NCI-H2196 (cell line): Measurements from ENCODE around the gene SMIM43.
"Not testable (repeated sequence)": the region's sequence is repeated elsewhere in the genome, so short reads cannot be mapped to it uniquely, and the experiment has no call there.

ENCODE experiments used
- DNase-seq: peaks from one replicate; lab custom pipeline; 2025; ENCODE audit not compliant: unreplicated experiment; lab: John Stamatoyannopoulos, UW

The SMIM43 gene

GRCh38 chr4:121737846-121738554 lies 27.0 kb downstream of the SMIM43 start:
- no peak for DNase-seq

DNA sequence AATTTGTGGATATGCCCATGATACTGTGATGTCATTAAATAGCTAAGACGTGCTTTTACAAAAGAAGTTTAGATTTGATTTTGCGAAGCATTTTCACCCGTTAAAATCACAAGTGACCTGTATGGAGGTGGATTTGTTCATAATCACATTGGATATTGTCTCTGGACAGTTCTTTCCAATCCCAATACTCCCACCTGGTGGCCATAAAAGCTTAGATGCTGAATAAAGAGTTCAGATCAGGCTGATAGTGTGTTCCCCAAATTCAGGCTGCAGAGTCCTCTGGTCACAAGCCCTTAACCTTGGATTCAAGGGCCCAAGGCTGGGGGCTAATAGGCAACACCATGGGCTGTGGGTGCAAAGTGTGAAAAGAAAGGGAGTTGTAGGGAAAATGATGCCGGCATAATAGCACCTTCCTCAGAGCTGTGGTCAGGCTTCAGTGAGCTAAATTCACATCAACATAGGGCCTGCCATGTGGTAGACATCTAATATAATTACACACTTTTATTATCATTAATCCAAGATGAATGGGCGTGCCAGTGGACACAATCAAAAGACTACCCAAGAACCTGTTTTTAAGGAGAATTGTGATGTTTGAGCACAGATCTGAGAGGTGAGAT lies 28.1 kb downstream of the SMIM43 start:
- peak; percentile 28 for DNase-seq

DNA sequence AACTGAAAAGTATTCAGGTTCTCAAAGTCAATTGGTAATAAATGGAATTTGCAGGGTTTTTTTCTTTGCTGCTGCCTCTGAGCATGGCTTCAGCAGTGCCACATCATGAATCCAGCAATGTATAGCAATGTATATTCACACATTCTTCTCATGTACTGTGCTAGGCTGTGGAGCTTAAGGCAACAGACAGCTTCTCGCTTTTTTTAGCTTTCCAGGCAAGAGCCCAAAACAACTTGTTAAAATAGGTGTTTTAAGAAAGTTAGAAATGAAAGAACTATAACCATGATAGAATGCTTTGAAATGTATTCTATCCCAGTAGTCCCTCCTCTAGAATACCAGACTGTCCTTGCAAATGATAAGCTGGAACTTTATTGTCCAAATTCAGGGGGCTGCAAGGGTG lies 30.4 kb downstream of the SMIM43 start:
- no peak for DNase-seq

GRCh38 chr4:121733942-121734341 lies 31.0 kb downstream of the SMIM43 start:
- DNase-seq: no peak

GRCh38 chr4:121729753-121730152 lies 35.2 kb downstream of the SMIM43 start:
- DNase-seq: not testable (repeated sequence)

- no peak for DNase-seq
Observed at GRCh38 chr4:121728798-121729226, 36.2 kb downstream of the SMIM43 start.

GRCh38 chr4:121728066-121728465 lies 36.9 kb downstream of the SMIM43 start:
- no peak for DNase-seq

DNA sequence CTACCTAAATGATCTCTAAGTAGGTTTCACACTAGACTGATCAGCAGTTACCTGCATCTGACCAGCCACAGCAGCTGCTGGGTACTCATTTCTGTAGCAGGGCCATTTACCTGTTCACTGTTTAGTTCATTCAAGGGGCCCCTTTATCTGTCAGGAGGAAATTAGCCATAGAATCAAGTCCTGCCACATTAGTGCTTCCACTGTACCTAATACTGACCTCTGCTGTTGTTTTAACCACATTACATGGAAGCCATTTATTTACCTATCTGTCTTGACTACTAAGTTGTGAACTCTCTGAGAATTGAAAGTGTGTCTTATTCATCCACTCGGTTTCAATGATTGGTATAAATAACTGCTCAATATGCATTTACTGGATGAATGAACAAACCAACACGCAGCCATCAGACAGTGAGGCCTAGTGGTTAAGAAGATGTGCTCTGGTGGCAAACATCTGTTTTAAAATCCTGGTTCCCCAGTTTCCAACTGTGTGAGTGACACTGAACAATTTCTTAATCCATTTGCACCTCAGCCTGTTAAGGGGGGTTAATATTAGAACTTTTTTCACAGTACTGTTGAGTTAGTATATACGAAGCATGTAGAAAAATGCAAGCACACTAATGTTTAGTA lies 38.2 kb downstream of the SMIM43 start:
- peak; percentile 3 for DNase-seq

- DNase-seq: no peak
Observed at GRCh38 chr4:121724671-121725070, 40.3 kb downstream of the SMIM43 start.

- no peak for DNase-seq
Observed at GRCh38 chr4:121721700-121722099, 43.3 kb downstream of the SMIM43 start.

DNA sequence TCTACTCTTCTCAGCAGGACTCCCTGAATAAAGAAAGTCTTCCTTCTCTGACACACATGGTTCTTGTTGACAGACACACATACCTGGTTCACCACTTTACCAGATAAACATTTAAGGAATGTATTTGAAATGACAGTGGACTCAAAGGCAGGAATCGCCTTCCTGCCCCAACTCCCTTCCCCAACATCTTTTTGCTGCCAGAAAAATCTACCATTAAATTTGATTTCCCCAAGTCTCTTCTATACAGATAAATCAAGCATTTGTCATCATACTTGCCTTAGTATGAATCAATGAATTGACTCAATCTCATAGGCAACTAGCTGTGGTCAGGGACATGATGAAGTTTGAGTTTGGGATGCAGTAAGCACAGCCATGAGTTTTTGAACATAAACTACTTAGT lies 44.9 kb downstream of the SMIM43 start:
- DNase-seq: no peak

DNA sequence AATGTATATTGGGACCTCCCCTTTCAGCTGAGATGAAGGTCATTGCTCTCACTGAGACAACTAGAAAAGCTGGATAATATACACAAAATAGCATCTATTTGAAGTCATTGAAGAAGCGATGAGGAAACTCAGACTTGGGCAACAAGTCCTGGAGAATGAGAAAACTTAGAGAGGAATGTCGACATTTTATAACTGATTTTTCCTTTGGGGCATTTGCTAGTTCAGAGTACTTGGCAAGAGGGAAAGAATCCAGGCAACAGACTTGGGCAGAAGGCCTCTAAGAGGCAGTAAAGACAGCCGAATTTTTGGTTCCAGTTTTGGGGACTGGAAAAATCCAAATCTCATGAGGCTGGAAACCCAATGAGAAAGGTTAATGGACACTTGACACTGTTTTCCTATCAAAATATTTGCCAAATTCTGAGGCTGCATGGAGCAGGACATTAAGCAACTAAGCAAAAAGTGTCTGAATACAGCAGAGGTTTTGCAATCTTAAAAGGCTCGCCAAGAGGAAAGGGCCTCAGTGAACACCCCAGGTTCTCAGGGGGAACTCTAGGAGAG lies 47.2 kb downstream of the SMIM43 start:
- DNase-seq: no peak

GRCh38 chr4:121714548-121714947 lies 50.4 kb downstream of the SMIM43 start:
- DNase-seq: no peak

DNA sequence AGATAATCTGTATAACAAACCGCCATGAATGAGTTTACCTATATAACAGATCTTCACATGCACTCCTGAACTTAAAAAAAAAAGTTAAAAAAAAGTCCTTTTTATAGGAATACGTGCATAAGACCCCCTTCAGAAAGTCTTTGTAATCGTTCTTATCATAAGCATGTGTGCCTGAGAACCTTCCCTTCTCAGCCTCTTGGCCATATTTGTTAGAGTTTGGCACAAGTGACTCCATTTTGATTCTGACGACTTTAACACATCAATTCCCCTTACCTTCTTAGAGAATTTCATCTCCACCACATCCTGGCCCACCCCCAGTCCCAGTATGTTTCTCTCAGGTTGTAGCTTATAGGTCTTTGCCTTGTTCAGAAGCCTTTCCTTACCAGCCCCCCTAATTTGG lies 52.2 kb downstream of the SMIM43 start:
- DNase-seq: no peak

DNA sequence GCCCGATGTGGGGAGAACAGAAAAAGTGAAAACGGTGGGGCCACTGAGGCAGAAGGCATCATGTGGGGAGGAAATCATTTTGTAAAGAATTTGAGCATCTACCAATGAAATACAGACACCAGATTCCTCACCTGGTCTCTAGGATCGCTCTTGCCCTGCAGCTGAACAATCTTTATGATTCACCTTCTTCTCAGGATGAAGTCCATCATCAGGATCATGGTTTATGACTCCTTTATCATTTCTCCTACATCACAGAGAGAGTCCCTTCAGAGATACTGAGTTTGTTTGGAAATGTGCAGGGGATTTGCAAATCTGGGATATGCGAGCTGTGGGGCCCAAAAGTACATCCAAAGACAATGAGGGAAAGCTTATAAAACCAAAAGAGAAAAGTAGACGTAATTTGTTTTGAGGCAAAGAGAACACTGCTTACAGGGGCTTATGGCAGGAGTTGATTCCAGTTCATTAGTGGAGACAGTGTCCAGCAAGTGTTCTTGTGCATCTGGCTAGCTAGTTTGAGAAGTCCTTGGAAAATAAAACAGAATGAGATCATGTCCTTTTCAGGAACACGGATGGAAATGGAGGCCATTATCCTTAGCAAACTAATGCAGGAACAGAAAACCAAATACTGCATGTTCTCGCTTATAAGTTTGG lies 52.8 kb downstream of the SMIM43 start:
- DNase-seq: no peak

DNA sequence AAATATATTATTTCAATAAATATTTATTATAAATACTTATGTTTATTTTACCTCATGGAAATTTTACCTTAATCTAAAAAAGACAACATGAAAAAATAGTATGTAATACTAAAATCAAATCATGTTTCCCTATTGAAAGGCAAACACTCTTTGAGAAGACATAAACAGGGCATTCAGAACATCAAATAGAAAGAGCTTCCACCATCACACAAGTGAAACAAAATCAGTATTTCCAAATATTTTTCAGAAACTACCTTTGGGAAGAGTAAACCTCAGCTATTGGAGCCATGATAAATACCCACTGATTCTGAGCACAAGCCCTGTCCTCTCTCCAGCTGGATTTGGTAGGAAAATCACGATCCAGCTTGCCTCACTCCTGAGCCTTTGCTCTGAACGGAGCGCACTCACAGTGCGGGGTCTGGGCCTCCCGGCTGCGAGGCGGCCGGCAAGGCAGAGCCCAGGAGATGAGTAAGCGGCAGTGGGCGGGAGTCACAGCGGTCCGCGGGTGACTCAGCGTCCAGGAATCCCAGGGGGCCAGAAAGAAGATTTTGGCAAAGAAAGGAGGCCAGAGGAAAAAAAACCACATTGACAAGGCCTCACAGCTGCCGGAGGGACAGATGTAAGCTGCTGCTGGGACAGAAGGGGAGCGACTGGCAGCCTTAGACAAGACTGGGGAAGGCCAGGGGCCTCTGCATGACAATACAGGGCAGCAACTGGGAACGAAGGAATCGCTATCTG lies 53.5 kb downstream of the SMIM43 start:
- no peak for DNase-seq

DNA sequence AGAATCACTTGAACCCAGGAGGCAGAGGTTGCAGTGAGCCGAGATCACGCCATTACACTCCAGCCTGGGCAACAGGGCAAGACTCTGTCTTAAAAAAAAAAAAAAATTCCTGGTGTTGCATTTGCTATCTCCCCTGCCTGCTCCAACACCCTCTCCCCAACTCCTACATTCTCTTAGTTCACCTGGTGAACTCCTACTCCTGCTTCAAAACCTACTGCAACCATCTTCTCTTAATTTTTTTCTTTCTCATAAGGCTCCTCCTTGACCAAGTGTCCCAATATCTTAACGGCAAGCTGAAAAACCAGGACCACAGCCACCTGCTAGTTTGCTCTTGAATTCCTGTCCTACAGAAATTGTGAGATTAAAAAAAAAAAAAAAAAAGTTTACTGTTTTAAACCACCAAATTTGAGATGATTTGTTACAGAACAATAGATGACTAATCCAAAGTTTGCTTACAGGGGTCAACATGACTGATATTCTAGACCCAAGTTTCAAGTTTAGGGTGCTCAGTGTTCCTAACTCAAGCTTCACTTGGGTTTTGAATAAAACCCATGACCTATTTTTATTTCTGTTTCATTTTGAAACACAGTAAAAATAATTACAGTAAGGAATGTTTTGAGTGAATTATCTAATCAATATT lies 55.1 kb downstream of the SMIM43 start:
- DNase-seq: no peak
